Left kidney (tissue), 2 donors: ENCODE measurements around the gene IPO11. TPM values are rescaled to one million over a fixed set of nuclear protein-coding genes. Genes with fewer than 3 reads are reported as not detected.
"Not testable (repeated sequence)": the region's sequence is repeated elsewhere in the genome, so short reads cannot be mapped to it uniquely, and the experiment has no call there.

ENCODE experiments used
- DNase-seq: peaks from one replicate; pipeline ENCODE4 v3.0.0-alpha.2; 2013
- polyA plus RNA-seq: library from polyadenylated mRNA; unstranded; fragments of 120-200 nt; gene quantifications from one replicate; pipeline ENCODE4 v1.2.1, GENCODE V29; 2013; ENCODE audit not compliant: insufficient read length

IPO11 gene
- polyA plus RNA-seq, 1 donor = 37.8 TPM

GRCh38 chr5:62508760-62509159 is 96.2 kb downstream of the IPO11 start:
- DNase-seq = not testable (repeated sequence)

- no peak for DNase-seq
Measured at GRCh38 chr5:62509806-62510205, 97.2 kb downstream of the IPO11 start.

- DNase-seq = not testable (repeated sequence)
Measured at GRCh38 chr5:62513085-62513484, 100.5 kb downstream of the IPO11 start.

GRCh38 chr5:62514510-62515119 is 102.1 kb downstream of the IPO11 start:
- DNase-seq = no peak

- DNase-seq = not testable (repeated sequence)
Measured at GRCh38 chr5:62520812-62521211, 108.2 kb downstream of the IPO11 start.

- no peak for DNase-seq
Measured at GRCh38 chr5:62521319-62521718, 108.8 kb downstream of the IPO11 start.

- no peak for DNase-seq
Measured at GRCh38 chr5:62522811-62523210, 110.2 kb downstream of the IPO11 start.

- DNase-seq = no peak
Measured at GRCh38 chr5:62533597-62533996, 121.0 kb downstream of the IPO11 start.

- DNase-seq = no peak
Measured at GRCh38 chr5:62534461-62535236, 122.1 kb downstream of the IPO11 start.

- no peak for DNase-seq
Measured at GRCh38 chr5:62536232-62536631, 123.7 kb downstream of the IPO11 start.

GRCh38 chr5:62536783-62537182 is 124.2 kb downstream of the IPO11 start:
- no peak for DNase-seq

- DNase-seq = no peak
Measured at GRCh38 chr5:62538017-62538942, 125.7 kb downstream of the IPO11 start.

- DNase-seq = no peak
Measured at GRCh38 chr5:62542720-62543119, 130.2 kb downstream of the IPO11 start.

GRCh38 chr5:62547945-62548630 is 135.5 kb downstream of the IPO11 start:
- no peak for DNase-seq

- no peak for DNase-seq
Measured at GRCh38 chr5:62550103-62550502, 137.5 kb downstream of the IPO11 start.

GRCh38 chr5:62555930-62556329 is 143.4 kb downstream of the IPO11 start:
- no peak for DNase-seq

- no peak for DNase-seq
Measured at GRCh38 chr5:62558941-62559340, 146.4 kb downstream of the IPO11 start.

GRCh38 chr5:62560786-62561185 is 148.2 kb downstream of the IPO11 start:
- DNase-seq = no peak

GRCh38 chr5:62561896-62562295 is 149.3 kb downstream of the IPO11 start:
- no peak for DNase-seq

GRCh38 chr5:62562867-62563266 is 150.3 kb downstream of the IPO11 start:
- DNase-seq = no peak

- DNase-seq = no peak
Measured at GRCh38 chr5:62564101-62564500, 151.5 kb downstream of the IPO11 start.

- DNase-seq = not testable (repeated sequence)
Measured at GRCh38 chr5:62565740-62566139, 153.2 kb downstream of the IPO11 start.
